Effector memory CD8-positive, alpha-beta T cell (primary cell): ENCODE measurements around the gene IL6R.

Experiments used
- ATAC-seq: fragments of 150-1000 bp; cut with Tn5 transposase; replicated peaks from 2 replicates; pipeline ENCODE4 v1.10.0; 2021; ENCODE audit warnings: mild to moderate bottlenecking, moderate library complexity
- DNase-seq, 3 experiments: peaks; one replicate each; pipeline ENCODE4 v3.0.0; 2021
- H3K27ac Mint-ChIP-seq, 2 donors: one replicate each; pipeline ENCODE4 v1.8.0; 2022; ENCODE audit warnings: mild to moderate bottlenecking in 2 of 2, mixed read lengths in 2 of 2, moderate library complexity in 2 of 2
- H3K27me3 Mint-ChIP-seq, 2 donors: one replicate each; pipeline ENCODE4 v1.8.0; 2022; ENCODE audit warnings: mixed read lengths in 2 of 2
- H3K36me3 Mint-ChIP-seq: one replicate; pipeline ENCODE4 v1.8.0; 2022; ENCODE audit warnings: mild to moderate bottlenecking, moderate library complexity, mixed read lengths; ENCODE audit not compliant: insufficient read depth
- H3K4me1 Mint-ChIP-seq, 2 donors: one replicate each; pipeline ENCODE4 v1.8.0; 2022; ENCODE audit warnings: low read depth in 2 of 2, mixed read lengths in 2 of 2
- H3K4me3 Mint-ChIP-seq, 2 donors: one replicate each; pipeline ENCODE4 v1.8.0; 2022; ENCODE audit warnings: mild to moderate bottlenecking in 2 of 2, mixed read lengths in 2 of 2, moderate library complexity in 2 of 2
- H3K9me3 Mint-ChIP-seq, 2 donors: one replicate each; pipeline ENCODE4 v1.8.0; 2022; ENCODE audit warnings: mixed read lengths in 2 of 2

IL6R gene

DNA sequence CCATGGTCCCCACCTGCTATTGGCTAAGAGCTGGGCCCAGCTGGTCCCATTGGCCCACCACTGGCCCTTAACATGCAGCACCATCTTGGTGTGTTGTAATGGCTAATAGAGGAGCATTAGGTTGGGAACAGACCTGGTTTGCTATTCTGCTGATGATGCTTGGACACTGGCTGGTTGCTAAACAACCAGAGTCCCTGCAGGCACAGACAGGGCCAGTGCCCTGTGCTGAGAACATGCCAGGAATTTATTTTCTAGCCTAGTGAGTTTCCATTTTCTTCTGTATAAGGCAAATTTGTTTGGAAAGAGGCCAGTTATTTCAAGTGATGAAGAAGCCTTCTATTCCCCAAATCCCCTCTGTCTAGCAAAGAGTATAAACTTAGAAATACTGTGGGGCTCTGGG is 53.9 kb downstream of the IL6R start:
- H3K27me3 Mint-ChIP-seq: no peaks in the 10 kb centered on the region
- H3K36me3 Mint-ChIP-seq: peaks cover 7% of the 10 kb centered on the region
- no peak overlapping the region for H3K4me3 Mint-ChIP-seq
- no peak overlapping the region for H3K27ac Mint-ChIP-seq
- peaks cover 7 to 9% of the 10 kb centered on the region in 2 donors for H3K4me1 Mint-ChIP-seq
- ATAC-seq: no peak
- DNase-seq: no peak
- H3K9me3 Mint-ChIP-seq: no peaks in the 10 kb centered on the region

DNA sequence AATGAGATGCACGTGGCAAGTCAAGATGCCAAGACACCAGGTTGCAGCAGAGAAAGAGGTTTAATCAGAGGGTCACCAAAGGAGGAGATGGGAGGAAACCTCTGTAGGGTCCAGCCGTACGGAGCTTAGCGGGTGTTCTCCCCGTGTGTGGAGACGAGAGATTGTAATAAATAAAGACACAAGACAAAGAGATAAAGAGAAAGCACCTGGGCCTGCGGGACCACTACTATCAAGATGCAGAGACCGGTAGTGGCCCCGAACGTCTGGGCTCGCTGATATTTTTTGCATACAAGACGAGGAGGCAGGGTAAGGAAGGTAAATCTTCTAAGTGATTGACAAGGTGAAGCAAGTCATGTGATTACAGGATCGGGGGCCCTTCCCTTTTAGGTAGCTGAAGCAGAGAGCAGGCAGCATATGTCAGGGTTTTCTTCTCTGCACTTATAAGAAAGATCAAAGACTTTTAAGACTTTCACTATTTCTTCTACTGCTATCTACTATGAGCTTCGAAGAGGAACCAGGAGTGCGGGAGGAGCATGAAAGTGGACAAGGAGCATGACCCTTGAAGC is 55.6 kb downstream of the IL6R start:
- ATAC-seq (no peak), DNase-seq (no peak)
- Mint-ChIP-seq H3K4me1 (peaks cover 15 to 19% of the 10 kb centered on the region in 2 donors), H3K9me3 (no peaks in the 10 kb centered on the region), H3K4me3 (no peak overlapping the region), H3K27ac (peak overlapping the region in 1 of 2 donors; percentile 5), H3K36me3 (peaks cover 11% of the 10 kb centered on the region), H3K27me3 (no peaks in the 10 kb centered on the region)

- DNase-seq (peak; percentile 29 to 36 (median 35)), ATAC-seq (peak; percentile 87)
- H3K4me3 Mint-ChIP-seq: peak overlapping the region; percentile 51 to 54
- no peaks in the 10 kb centered on the region for H3K27me3 Mint-ChIP-seq
- peaks cover 6% of the 10 kb centered on the region for H3K36me3 Mint-ChIP-seq
- H3K4me1 Mint-ChIP-seq: peaks cover 30 to 33% of the 10 kb centered on the region in 2 donors
- no peaks in the 10 kb centered on the region for H3K9me3 Mint-ChIP-seq
- peak overlapping the region; percentile 52 to 65 for H3K27ac Mint-ChIP-seq
These were observed 58.4 kb downstream of the IL6R start for GRCh38 chr1:154463512-154463990.

GRCh38 chr1:154465621-154466195 is 60.6 kb downstream of the IL6R start:
- Mint-ChIP-seq H3K4me1 (peaks cover 30 to 33% of the 10 kb centered on the region in 2 donors), H3K9me3 (no peaks in the 10 kb centered on the region), H3K27ac (peak overlapping the region; percentile 65 to 88), H3K4me3 (peak overlapping the region in 1 of 2 donors; percentile 28), H3K27me3 (no peaks in the 10 kb centered on the region), H3K36me3 (peaks cover 4% of the 10 kb centered on the region)
- DNase-seq (no peak), ATAC-seq (no peak)

DNA sequence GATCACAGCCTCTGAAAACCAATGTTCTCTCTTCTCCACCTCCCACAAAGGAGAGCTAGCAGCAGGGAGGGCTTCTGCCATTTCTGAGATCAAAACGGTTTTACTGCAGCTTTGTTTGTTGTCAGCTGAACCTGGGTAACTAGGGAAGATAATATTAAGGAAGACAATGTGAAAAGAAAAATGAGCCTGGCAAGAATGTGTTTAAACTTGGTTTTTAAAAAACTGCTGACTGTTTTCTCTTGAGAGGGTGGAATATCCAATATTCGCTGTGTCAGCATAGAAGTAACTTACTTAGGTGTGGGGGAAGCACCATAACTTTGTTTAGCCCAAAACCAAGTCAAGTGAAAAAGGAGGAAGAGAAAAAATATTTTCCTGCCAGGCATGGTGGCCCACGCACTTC is 61.1 kb downstream of the IL6R start:
- DNase-seq (no peak), ATAC-seq (no peak)
- Mint-ChIP-seq H3K4me3 (peak overlapping the region in 1 of 2 donors; percentile 28), H3K4me1 (peaks cover 30 to 33% of the 10 kb centered on the region in 2 donors), H3K36me3 (peaks cover 4% of the 10 kb centered on the region), H3K27me3 (no peaks in the 10 kb centered on the region), H3K27ac (peak overlapping the region; percentile 65 to 88), H3K9me3 (no peaks in the 10 kb centered on the region)

DNA sequence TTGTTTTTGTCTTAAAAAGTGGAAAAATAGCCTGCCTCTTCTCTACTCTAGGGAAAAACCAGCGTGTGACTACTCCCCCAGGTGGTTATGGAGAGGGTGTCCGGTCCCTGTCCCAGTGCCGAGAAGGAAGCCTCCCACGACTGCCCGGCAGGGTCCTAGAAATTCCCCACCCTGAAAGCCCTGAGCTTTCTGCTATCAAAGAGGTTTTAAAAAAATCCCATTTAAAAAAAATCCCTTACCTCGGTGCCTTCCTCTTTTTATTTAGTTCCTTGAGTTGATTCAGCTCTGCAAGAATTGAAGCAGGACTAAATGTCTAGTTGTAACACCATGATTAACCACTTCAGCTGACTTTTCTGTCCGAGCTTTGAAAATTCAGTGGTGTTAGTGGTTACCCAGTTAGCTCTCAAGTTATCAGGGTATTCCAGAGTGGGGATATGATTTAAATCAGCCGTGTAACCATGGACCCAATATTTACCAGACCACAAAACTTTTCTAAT is 61.8 kb downstream of the IL6R start:
- Mint-ChIP-seq H3K4me1 (peaks cover 30 to 33% of the 10 kb centered on the region in 2 donors), H3K9me3 (no peaks in the 10 kb centered on the region), H3K4me3 (no peak overlapping the region), H3K36me3 (peaks cover 4% of the 10 kb centered on the region), H3K27ac (peak overlapping the region in 1 of 2 donors; percentile 44), H3K27me3 (no peaks in the 10 kb centered on the region)
- no peak for ATAC-seq
- no peak for DNase-seq

DNA sequence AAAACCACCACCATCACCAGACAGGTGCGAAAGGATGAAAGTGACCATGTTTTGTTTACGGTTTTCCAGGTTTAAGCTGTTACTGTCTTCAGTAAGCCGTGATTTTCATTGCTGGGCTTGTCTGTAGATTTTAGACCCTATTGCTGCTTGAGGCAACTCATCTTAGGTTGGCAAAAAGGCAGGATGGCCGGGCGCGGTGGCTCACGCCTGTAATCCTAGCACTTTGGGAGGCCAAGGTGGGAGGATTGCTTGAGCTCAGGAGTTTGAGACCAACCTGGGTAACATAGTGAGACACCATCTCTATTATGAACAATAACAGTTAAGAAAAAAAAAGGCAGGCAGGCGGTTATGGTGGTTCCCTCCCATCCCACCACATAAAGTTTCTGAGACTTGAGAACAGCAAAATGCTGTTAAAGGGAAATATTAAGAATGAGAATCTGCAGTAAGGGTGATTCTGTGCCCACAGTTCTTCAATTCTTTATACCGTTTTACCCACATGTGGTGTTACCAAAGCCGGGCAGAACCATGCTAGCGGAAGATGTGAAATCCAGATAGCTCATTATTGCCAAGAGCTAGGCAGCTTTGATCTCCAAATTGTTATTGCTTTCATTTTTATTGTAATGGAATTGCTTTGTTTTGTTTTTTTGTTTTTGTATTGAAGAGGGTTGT is 62.4 kb downstream of the IL6R start:
- Mint-ChIP-seq H3K4me3 (peak overlapping the region in 1 of 2 donors; percentile 15), H3K4me1 (peaks cover 30 to 33% of the 10 kb centered on the region in 2 donors), H3K36me3 (peaks cover 4% of the 10 kb centered on the region), H3K27me3 (no peaks in the 10 kb centered on the region), H3K9me3 (no peaks in the 10 kb centered on the region), H3K27ac (peak overlapping the region in 1 of 2 donors; percentile 44)
- ATAC-seq: peak; percentile 7
- no peak for DNase-seq

GRCh38 chr1:154468535-154469250 is 63.5 kb downstream of the IL6R start:
- no peak for ATAC-seq
- H3K36me3 Mint-ChIP-seq: peaks cover 4% of the 10 kb centered on the region

GRCh38 chr1:154469844-154470560 is 64.9 kb downstream of the IL6R start:
- H3K27me3 Mint-ChIP-seq: no peaks in the 10 kb centered on the region
- no peak overlapping the region for H3K4me3 Mint-ChIP-seq
- peaks cover 18 to 20% of the 10 kb centered on the region in 2 donors for H3K4me1 Mint-ChIP-seq
- no peak overlapping the region for H3K27ac Mint-ChIP-seq
- DNase-seq: no peak
- H3K9me3 Mint-ChIP-seq: no peaks in the 10 kb centered on the region
- peaks cover 4% of the 10 kb centered on the region for H3K36me3 Mint-ChIP-seq
- ATAC-seq: no peak

More at GRCh38 chr1:154468535-154469250, 63.5 kb downstream of the IL6R start:
- no peaks in the 10 kb centered on the region for H3K9me3 Mint-ChIP-seq
- peaks cover 25 to 26% of the 10 kb centered on the region in 2 donors for H3K4me1 Mint-ChIP-seq
- DNase-seq: no peak
- no peak overlapping the region for H3K4me3 Mint-ChIP-seq
- peak overlapping the region in 1 of 2 donors; percentile 69 for H3K27ac Mint-ChIP-seq
- no peaks in the 10 kb centered on the region for H3K27me3 Mint-ChIP-seq

- no peaks in the 10 kb centered on the region for H3K36me3 Mint-ChIP-seq
- ATAC-seq: no peak
- no peaks in the 10 kb centered on the region for H3K27me3 Mint-ChIP-seq
These were observed 66.2 kb downstream of the IL6R start for GRCh38 chr1:154471304-154471703.

GRCh38 chr1:154474802-154475201 is 69.7 kb downstream of the IL6R start:
- H3K27me3 Mint-ChIP-seq: no peaks in the 10 kb centered on the region
- DNase-seq (no peak), ATAC-seq (no peak)
- peaks cover 0 to 1% of the 10 kb centered on the region in 2 donors for H3K4me1 Mint-ChIP-seq
- H3K9me3 Mint-ChIP-seq: no peaks in the 10 kb centered on the region
- H3K4me3 Mint-ChIP-seq: no peak overlapping the region
- H3K36me3 Mint-ChIP-seq: no peaks in the 10 kb centered on the region
- H3K27ac Mint-ChIP-seq: no peak overlapping the region

More at GRCh38 chr1:154471304-154471703, 66.2 kb downstream of the IL6R start:
- Mint-ChIP-seq H3K4me1 (peaks cover 9 to 10% of the 10 kb centered on the region in 2 donors), H3K27ac (no peak overlapping the region), H3K9me3 (no peaks in the 10 kb centered on the region), H3K4me3 (no peak overlapping the region)
- no peak for DNase-seq

- no peak for DNase-seq
- H3K4me1 Mint-ChIP-seq: peaks cover 0 to 1% of the 10 kb centered on the region in 2 donors
- no peak overlapping the region for H3K4me3 Mint-ChIP-seq
- H3K36me3 Mint-ChIP-seq: no peaks in the 10 kb centered on the region
- H3K9me3 Mint-ChIP-seq: no peaks in the 10 kb centered on the region
- no peak for ATAC-seq
- no peaks in the 10 kb centered on the region for H3K27me3 Mint-ChIP-seq
- no peak overlapping the region for H3K27ac Mint-ChIP-seq
These were observed 71.6 kb downstream of the IL6R start for GRCh38 chr1:154476791-154477190.

- DNase-seq (no peak), ATAC-seq (no peak)
- no peak overlapping the region for H3K27ac Mint-ChIP-seq
- H3K9me3 Mint-ChIP-seq: no peaks in the 10 kb centered on the region
- peaks cover 0 to 1% of the 10 kb centered on the region in 2 donors for H3K4me1 Mint-ChIP-seq
- no peak overlapping the region for H3K4me3 Mint-ChIP-seq
- H3K36me3 Mint-ChIP-seq: no peaks in the 10 kb centered on the region
- H3K27me3 Mint-ChIP-seq: peaks cover under 1% of the 10 kb centered on the region in 2 donors
These were observed 72.9 kb downstream of the IL6R start for GRCh38 chr1:154478013-154478412.
